T1000 (cell line): Measurements from ENCODE around the gene CNFN.

ENCODE experiments used
- DNase-seq: peaks from one replicate; lab custom pipeline; 2025; ENCODE audit warnings: mixed read lengths; lab: John Stamatoyannopoulos, UW

Gene CNFN, protein sequence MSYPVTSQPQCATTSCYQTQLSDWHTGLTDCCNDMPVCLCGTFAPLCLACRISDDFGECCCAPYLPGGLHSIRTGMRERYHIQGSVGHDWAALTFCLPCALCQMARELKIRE

GRCh38 chr19:42389899-42390298, at the start of gene CNFN:
Gene CNFN (minus strand): TSS chr19:42390297. CDS start chr19:42389037, 1,260 bp downstream.
- DNase-seq, result no peak

- DNase-seq, result no peak
Observed at GRCh38 chr19:42436006-42436405, 45.9 kb upstream of the CNFN start.

- DNase-seq, result no peak
Observed at GRCh38 chr19:42435316-42435715, 45.2 kb upstream of the CNFN start.

DNA sequence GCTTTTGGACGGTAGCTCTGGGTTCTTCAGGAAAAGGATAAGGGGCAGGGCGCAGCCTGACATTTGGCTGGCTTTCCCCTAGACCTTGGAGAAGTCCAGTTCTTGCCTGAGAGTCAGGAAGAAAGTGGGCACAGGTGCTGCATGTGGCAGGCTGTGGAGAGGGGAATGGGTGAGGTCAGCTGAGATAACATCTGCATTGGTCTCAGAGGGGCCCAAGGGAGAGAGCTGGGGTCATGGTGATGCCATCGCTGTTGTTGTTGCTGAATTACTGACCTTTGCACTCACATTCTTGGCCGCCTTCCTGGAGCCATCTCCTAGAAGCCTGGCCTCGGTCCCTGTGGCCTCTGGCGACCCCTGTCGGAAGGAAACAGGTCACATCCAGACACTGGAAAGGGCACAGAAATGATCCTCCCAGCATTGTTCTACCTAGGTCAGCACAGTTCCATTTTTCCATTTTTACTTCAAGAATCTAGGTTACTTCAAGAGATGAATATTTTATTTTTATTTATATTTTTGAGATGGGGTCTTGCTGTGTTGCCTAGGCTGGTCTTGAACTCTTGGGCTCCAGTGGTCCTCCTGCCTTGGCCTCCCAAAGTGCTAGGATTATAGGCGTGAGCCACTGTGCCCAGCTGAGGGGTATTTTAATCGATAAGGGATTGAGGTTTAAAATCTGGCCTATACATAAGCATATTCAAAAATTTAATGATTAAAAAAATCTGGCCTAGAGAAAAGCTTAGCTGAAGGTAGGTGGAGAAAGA, 43.6 kb upstream of the CNFN start:
- DNase-seq, result peak; percentile 43

DNA sequence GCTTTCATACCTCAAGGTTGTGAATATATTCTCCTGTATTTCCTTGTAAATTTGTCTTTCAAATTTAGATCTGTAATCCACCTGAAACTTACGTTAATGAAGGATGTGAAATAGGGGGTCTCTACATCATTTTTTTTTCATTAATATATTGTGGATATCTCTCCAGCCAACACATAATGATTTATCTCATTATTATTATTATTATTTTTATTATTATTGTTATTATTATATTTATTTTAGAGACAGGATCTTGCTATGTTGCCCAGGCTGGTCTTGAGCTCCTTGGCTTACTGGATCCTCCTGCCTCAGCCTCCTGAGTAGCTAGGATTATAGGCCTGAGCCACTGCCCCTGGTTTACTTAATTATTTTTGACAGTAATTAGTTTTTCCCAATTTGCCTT, 41.4 kb upstream of the CNFN start:
- no peak for DNase-seq

GRCh38 chr19:42428676-42429075, 38.6 kb upstream of the CNFN start:
- DNase-seq, result no peak

- DNase-seq, result no peak
Observed at GRCh38 chr19:42427313-42427712, 37.2 kb upstream of the CNFN start, which contains the start of gene LIPE. Gene LIPE (minus strand): TSS chr19:42427388. CDS start chr19:42427149, 239 bp downstream.

GRCh38 chr19:42426643-42427042, 36.5 kb upstream of the CNFN start:
- DNase-seq, result no peak

DNA sequence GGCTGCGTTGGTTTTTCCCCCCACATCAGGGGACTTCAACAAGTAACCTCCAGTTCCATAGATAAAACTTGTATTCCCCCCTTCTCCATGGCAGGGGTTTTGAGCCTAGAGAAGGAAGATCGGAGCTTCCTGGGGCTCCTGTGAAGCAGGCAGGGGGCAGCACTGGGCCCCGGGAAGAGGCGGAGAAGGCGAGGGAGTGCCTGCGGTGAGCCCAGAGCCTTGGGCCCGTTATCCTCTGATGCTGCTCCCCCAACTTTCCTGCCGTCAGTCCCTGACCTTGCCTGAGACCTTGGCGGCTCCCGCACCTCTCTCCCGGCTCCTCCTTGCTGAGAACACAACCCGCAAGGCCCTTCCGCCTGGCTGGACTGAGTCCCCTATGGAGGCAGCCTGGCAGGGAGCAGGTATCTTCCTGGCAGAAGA, 34.6 kb upstream of the CNFN start:
- DNase-seq, result no peak

DNA sequence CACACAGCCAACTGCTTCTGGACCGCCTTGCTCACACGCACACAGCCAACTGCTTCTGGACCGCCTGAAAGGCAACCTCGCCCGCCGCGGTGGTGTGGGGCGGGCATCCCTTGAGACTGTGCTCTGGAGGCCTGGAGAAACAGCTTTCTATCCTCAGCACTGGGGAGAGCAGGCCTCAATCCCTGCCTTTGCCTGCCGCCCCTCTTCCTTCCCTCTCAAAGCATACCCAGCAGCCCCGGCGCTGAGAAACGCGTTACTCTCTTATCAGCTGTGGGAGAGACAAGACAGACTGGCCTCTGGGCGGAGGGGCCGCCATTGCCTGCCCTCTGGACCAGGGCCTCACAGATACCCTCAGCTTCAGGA, 34.2 kb upstream of the CNFN start:
- no peak for DNase-seq

GRCh38 chr19:42423462-42424344, 33.6 kb upstream of the CNFN start:
- DNase-seq, result peak; percentile 81

- DNase-seq, result no peak
Observed at GRCh38 chr19:42422901-42423461, 32.9 kb upstream of the CNFN start.

DNA sequence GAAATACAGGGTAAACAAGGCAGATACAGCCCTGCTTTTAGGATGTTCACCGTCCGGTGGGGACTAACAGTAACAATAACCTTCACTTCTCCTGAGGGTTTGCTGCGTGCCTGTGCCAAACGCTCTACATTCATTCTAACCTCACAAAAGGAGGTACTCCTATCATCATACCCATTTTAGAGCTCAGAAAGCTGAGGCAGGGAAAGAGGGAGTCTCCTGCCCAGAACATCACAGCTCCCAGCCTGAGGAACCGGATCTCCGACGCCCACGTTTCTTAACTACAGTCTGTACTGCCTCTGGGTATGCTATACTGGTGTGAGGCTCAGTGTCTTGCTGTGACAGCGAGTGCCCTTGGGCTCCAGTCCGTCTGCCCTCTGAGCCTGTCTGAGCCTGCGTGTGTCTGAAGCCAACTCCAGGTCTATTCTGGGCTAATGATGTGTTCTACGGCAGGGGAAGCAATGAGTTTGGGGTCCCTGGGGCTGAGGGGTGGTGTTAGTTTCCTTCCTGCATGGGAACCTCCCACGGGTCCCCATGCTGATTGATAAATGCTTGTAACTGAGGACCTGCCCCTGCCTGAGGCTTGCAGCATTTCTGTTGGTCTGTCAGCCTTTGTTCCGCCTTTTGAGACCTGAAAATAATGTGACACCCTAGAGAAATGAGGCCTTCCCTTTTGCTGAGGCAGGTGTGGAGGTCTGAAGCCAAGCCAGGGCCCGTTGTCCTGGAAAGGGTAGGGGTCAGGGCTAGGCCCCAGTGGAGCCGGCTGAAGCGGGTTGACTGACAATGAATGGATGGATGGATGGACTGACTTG, 32.2 kb upstream of the CNFN start:
- no peak for DNase-seq

GRCh38 chr19:42421591-42422031, 31.5 kb upstream of the CNFN start:
- no peak for DNase-seq

- DNase-seq, result no peak
Observed at GRCh38 chr19:42421101-42421500, 31.0 kb upstream of the CNFN start.

DNA sequence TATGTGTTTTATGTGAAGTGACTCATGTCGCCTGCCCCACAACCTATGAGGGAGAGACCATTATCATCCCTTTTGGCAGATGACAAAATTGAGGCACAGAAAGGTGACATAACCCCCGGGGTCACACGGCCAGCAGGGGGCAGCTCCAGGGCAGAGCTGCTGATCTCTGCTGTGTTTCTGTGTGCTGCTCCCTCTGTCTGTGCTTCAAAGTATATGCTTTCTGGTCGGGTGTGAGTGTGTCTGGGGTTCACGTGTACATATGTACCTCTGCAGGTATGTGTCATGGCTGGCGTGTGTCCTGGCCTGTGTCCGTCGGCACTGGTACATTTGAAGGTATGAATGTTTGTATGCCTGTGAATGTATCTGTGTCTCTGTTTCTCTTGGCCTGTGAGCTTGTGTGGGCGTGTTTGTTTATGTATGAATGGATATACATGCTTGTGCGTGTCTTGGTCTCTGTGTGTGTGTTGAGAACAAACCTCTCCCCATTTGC, 30.0 kb upstream of the CNFN start:
- no peak for DNase-seq

DNA sequence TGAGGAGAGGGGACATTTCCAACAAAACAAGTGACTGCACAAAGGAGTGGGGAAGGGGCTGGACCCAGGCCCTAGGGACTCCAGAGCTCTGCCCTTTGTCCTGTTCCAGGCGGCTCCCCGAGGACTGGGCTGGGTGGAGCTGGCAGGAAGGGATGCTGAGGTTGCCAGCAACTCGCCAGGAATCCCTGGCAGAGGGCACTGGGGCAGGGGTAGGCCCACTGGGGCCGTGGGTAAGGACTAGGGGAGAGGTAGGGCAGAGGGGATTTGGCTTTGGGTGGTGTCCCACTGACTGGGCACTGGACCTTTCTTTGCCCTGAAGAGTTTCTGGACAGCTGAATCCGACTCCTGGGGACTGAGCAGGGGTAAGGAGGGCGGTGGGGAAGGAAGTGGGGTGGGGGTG, 29.2 kb upstream of the CNFN start:
- DNase-seq, result no peak

DNA sequence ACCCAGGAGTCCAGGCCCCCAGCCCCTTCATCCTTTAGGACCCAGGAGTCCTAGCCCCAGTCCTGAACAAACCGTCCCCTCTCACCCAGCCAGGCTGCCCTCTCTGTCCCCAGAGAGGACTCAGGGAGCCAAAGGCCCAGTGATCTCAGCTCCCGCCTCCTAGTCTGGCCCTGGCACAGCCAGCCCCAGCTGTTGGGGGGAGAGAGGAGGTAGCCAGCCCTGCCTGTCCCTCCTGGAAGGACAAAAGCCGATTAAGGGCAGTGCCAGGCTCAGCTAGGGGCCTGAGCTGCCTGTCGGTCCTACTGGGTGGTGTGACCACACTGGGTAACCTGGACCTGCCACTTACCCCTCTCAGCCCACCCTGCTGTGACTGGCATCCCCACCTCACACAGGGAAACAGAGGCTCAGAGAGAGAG, 22.6 kb upstream of the CNFN start:
- no peak for DNase-seq

DNA sequence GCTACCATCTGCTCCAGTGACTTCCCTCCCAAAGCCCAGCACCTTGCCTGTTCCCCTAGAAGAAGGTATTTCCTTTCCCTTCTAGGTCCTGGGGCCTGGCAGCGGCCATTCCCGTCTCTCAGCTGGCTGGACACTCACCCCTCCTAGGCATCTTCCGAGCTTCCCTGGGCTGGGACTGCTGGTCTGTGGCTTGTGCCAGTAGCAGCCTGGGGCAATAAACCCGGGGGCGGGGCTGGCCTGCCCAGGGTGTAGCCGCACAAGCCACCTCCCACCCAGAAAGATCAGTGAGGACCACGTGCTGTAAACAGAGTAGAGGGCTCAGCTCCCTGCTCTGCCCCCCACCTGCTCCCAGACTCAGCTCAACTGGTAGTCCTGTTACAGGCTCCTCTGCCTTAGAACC, 22.1 kb upstream of the CNFN start:
- DNase-seq, result no peak

- no peak for DNase-seq
Observed at GRCh38 chr19:42411581-42412178, 21.6 kb upstream of the CNFN start.

DNA sequence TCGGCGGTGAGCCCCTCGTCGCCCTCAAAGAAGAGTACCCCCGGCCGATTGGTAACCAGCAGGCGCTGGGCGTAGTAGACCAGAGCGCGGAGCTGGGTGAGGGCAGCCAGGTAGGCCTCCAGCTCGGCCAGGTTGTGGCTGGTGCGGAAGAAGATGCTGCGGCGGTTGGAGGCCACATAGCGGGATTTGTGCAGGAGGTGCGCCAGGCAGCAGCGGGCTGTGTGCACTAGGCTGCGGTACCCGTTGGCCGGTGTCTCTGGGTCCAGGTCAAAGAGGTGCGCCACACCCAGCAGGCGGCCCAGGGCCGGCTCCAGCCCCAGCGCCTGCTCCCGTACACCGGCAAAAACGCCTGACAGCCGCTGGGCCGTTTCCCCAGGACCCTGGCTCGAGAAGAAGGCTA, 20.3 kb upstream of the CNFN start:
- no peak for DNase-seq
